ENCODE results near the gene NPIPB4.
"Not testable (repeated sequence)": the region's sequence is repeated elsewhere in the genome, so short reads cannot be mapped to it uniquely, and the experiment has no call there.

The NPIPB4 gene

DNA sequence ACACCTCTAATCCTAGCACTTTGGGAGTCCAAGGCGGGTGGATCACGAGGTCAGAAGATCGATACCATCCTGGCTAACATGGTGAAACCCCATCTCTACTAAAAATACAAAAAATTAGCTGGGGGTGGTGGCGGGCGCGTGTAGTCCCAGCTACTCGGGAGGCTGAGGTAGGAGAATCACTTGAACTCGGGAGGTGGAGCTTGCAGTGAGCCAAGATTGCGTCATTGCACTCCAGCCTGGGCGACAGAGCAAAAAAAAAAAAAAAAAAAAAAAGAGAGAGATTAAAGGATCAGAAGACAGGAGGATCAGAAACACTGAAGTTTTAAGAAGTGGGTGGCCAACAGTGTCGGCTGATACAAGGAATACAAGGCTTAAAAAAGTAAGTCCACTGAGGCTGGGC, 41.9 kb downstream of the NPIPB4 start:
- peaks cover 17% of the 10 kb centered on the region for H3K4me1 Mint-ChIP-seq (ENCODE audit: low read depth)
- not testable (repeated sequence) for H3K4me3 Mint-ChIP-seq; H3K27ac Mint-ChIP-seq; H3K9me3 Mint-ChIP-seq; H3K27me3 Mint-ChIP-seq (ENCODE audit: low read depth)
- H3K36me3 Mint-ChIP-seq (ENCODE audit: low read depth): peaks cover 14% of the 10 kb centered on the region

DNA sequence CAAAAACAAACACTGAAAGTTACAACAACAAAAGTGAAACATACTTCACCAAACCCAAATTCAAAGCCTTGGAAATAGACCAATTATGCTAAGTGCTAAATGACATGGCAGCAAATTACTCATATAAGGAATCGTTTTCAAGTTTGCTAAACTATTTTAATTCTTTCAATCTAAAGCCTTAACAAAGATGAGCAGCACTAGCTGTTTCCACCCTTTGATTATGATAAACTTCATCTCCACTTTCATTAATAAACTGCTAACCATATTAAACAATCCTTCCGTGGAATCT, 55.2 kb downstream of the NPIPB4 start:
- not testable (repeated sequence) for H3K4me3 Mint-ChIP-seq; H3K27ac Mint-ChIP-seq; H3K4me1 Mint-ChIP-seq (ENCODE audit: low read depth); H3K27me3 Mint-ChIP-seq (ENCODE audit: low read depth); H3K9me3 Mint-ChIP-seq
- peaks cover 14% of the 10 kb centered on the region for H3K36me3 Mint-ChIP-seq (ENCODE audit: low read depth)

DNA sequence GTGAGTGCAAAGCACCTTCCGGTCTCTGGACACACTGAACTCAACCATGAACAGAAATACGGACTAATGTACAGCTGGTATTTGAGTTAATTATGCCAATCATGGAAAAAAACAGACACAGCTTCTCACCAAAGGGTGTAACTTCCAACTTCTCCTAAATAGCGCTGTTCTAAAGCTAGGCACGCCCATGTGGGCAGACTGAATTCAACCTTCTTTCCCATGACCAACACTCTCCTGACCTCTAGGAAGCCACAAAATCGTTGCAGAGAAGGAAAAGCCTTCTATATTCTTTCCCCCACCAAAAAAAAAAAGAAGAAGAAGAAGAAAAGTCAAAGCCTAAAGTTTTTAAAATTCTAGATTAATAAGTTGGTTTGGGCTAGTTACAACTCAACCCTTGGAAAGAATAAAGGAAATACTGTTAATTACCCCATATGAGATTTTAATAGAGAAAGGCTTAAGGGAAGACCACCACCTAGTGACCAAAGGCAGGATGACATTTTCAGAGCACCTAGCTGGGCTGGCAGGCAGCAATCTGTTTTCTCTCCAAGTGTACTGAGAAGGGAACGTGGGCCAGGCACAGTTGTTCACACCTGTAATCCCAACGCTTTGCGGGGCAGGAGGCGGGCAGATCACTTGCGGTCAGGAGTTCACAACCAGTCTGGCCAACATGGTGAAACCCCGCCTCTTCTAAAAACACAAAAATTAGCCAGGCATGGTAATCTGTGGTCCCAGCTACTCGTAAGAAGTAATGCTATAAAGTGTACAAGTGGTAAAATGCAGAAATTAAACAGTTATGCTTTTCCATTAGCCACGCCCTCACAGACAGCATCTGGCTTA, 55.8 kb downstream of the NPIPB4 start:
- not testable (repeated sequence) for H3K4me3 Mint-ChIP-seq; H3K27me3 Mint-ChIP-seq (ENCODE audit: low read depth); H3K27ac Mint-ChIP-seq; H3K9me3 Mint-ChIP-seq; H3K4me1 Mint-ChIP-seq (ENCODE audit: low read depth)
- H3K36me3 Mint-ChIP-seq (ENCODE audit: low read depth): peaks cover 14% of the 10 kb centered on the region

DNA sequence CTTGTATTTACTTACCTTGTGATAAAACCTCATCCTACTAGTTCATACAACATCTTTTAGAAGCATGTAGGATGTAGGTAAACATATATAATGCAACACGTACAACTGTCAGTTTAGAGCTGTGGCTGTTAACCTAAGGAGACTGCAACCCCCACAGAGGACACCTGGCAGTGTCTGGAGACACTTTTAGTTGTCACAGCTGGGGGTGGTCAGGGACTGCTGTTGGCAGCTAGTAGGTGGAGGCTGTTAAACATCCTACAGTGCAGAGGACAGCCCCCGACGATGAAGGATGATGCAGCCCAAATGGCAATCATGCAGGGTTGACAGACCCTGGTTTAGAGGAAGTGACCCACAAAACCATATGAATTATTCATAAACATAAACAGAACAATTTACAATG, 59.0 kb downstream of the NPIPB4 start:
- not testable (repeated sequence) for H3K36me3 Mint-ChIP-seq (ENCODE audit: low read depth)

DNA sequence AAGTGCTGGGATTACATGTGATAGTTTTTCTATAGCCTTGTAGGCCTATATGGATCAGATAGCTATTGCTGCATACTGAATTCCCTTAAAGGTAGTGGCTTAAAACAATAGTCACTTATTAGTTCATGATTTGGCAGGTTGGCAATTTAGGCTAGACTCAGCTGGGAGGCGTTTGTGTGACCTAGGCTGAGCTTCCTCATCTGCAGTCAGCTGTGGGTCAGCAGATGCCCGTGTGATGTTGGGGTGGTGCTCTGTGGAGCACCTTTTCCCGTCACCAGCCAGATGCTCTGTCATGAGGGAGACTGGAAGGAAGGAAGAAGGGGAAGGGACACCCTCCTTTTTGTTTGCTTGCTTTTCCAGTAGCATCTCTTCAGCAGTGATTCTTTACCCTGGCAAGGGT, 64.2 kb downstream of the NPIPB4 start:
- H3K9me3 Mint-ChIP-seq: not testable (repeated sequence)

More for the DNA sequence above, 59.0 kb downstream of the NPIPB4 start:
- H3K4me3 Mint-ChIP-seq; H3K4me1 Mint-ChIP-seq (ENCODE audit: low read depth); H3K27me3 Mint-ChIP-seq (ENCODE audit: low read depth); H3K27ac Mint-ChIP-seq; H3K9me3 Mint-ChIP-seq: not testable (repeated sequence)

DNA sequence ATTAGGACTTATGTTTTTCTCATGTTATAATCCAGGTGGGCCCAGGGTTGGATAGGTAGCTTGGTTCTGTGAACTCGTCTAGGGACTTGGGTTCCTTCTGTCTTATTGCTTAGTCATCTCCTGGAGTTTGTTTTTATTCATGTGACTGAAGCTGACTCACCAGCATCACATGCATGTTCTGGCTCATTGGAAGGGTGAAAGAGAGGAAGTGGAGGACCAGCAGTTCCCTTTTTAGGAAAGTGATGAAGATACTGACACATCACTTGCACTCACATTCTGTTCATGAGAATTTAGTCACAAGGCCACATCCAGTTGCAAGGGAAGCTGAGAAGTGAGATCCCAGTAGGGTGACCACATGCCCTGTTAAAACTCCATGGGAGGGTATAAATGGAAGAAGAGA, 67.0 kb downstream of the NPIPB4 start:
- H3K4me1 Mint-ChIP-seq (ENCODE audit: low read depth); H3K4me3 Mint-ChIP-seq; H3K9me3 Mint-ChIP-seq; H3K27me3 Mint-ChIP-seq (ENCODE audit: low read depth); H3K27ac Mint-ChIP-seq; H3K36me3 Mint-ChIP-seq (ENCODE audit: low read depth): not testable (repeated sequence)

More for the DNA sequence above, 64.2 kb downstream of the NPIPB4 start:
- H3K27ac Mint-ChIP-seq; H3K27me3 Mint-ChIP-seq (ENCODE audit: low read depth); H3K4me1 Mint-ChIP-seq (ENCODE audit: low read depth); H3K36me3 Mint-ChIP-seq (ENCODE audit: low read depth); H3K4me3 Mint-ChIP-seq: not testable (repeated sequence)

Measured in T-helper 1 cell treated with Interleukin-12 subunit alpha and Interleukin-12 subunit beta and Interleukin-4 antibody, amounts not matched to agents 30 μg/mL and 1 μg/mL, for 36 hours (primary cell).